Endothelial cell of umbilical vein (primary cell): ENCODE data around the gene CHURC1. TPM values are rescaled to one million over a fixed set of nuclear protein-coding genes. Genes with fewer than 3 reads are reported as not detected.

Experiments used
- BruUV-seq: library from RNA; stranded (reverse); fragments of 400-500 nt; replicated peaks from 2 replicates; lab custom pipeline; 2021; lab: Mats Ljungman, UMichigan
- CTCF ChIA-PET: fragments of 300-600, 350-600 bp; sonication (Branson Sonifier 250); formaldehyde crosslinking; loops from one replicate; lab custom pipeline; 2021; ENCODE audit warnings: antibody characterized with exemption, inconsistent platforms; lab: Charles Lee
- POLR2A ChIA-PET: fragments of 300-600, 350-600 bp; sonication (Branson Sonifier 250); formaldehyde crosslinking; loops from one replicate; lab custom pipeline; 2021; ENCODE audit warnings: antibody characterized with exemption, inconsistent platforms; lab: Charles Lee
- DNase-seq: peaks from one replicate; pipeline ENCODE4 v3.0.0-alpha.2; 2011; ENCODE audit warnings: low read depth, low spot score
- FAIRE-seq: peaks from 2 replicates; lab custom pipeline; 2011; peaks lifted over from hg19 to GRCh38; lab: Jason Lieb, UNC
- H2AFZ ChIP-seq: 2 replicates; pipeline ENCODE4 v1.6.0; 2012; ENCODE audit warnings: low read depth, low read length, control low read depth, inconsistent platforms
- H3K27ac ChIP-seq: 2 replicates; pipeline ENCODE4 v1.5.1; 2011; ENCODE audit warnings: low read depth, mild to moderate bottlenecking, control low read depth, low read length, moderate library complexity; ENCODE audit not compliant: insufficient read depth
- H3K27me3 ChIP-seq, 2 experiments: 2 replicates each; pipeline versions ENCODE4 v1.6.0 to v1.6.1; 2011; ENCODE audit warnings: low read length in 2 of 2, mixed read lengths in 1 of 2; ENCODE audit not compliant: control insufficient read depth in 2 of 2, insufficient read depth in 2 of 2
- H3K36me3 ChIP-seq, 2 experiments: 2 replicates in 1 of 2; 3 replicates in 1 of 2; pipeline ENCODE4 v1.5.1; 2011; ENCODE audit warnings: low read length in 2 of 2, mild to moderate bottlenecking in 1 of 2, moderate library complexity in 1 of 2; ENCODE audit not compliant: control insufficient read depth in 2 of 2, insufficient read depth in 2 of 2; ENCODE audit errors: extremely low read depth in 1 of 2
- H3K4me1 ChIP-seq: 3 replicates; pipeline ENCODE4 v1.5.1; 2011; ENCODE audit warnings: mild to moderate bottlenecking, low read length; ENCODE audit not compliant: control insufficient read depth, insufficient read depth; ENCODE audit errors: extremely low read depth
- H3K4me2 ChIP-seq: 2 replicates; pipeline ENCODE4 v1.6.1; 2011; ENCODE audit warnings: low read length, control low read depth, mixed read lengths; ENCODE audit not compliant: insufficient read depth
- H3K4me3 ChIP-seq, 3 experiments: fragments of 200-600 bp in 1 of 3; sonication (generic), shearing (Covaris generic) in 1 of 3; replicated peaks in 1 of 3; 2 replicates each; pipeline ENCODE4 v1.5.1; 2011 to 2016; ENCODE audit warnings: control low read depth in 3 of 3, low read length in 3 of 3, mild to moderate bottlenecking in 2 of 3, inconsistent platforms in 1 of 3, low read depth in 1 of 3, moderate library complexity in 1 of 3; ENCODE audit not compliant: insufficient read depth in 1 of 3
- H3K79me2 ChIP-seq: 2 replicates; pipeline ENCODE4 v1.6.0; 2012; ENCODE audit warnings: low read length, inconsistent platforms; ENCODE audit not compliant: control insufficient read depth, insufficient read depth
- H3K9ac ChIP-seq: replicated peaks from 2 replicates; pipeline ENCODE3; 2011; ENCODE audit warnings: low read length, control low read depth; ENCODE audit not compliant: insufficient read depth; ENCODE audit errors: extremely low read depth
- H3K9me1 ChIP-seq: replicated peaks from 3 replicates; pipeline ENCODE4 v1.6.0; 2011; ENCODE audit warnings: mild to moderate bottlenecking, low read length; ENCODE audit not compliant: control insufficient read depth, insufficient read depth; ENCODE audit errors: extremely low read depth
- H3K9me3 ChIP-seq: replicated peaks from 2 replicates; pipeline ENCODE4 v1.5.1; 2012; ENCODE audit warnings: low read length, inconsistent platforms; ENCODE audit not compliant: control insufficient read depth, insufficient read depth
- H4K20me1 ChIP-seq: replicated peaks from 2 replicates; pipeline ENCODE3; 2011; ENCODE audit warnings: mild to moderate bottlenecking, low read length; ENCODE audit not compliant: control insufficient read depth, insufficient read depth; ENCODE audit errors: extremely low read depth
- CTCF ChIP-seq, 2 donors: IDR thresholded peaks; 1 replicate in 1 of 2; 2 replicates in 1 of 2; pipeline ENCODE4 v1.5.1; 2011; ENCODE audit warnings: low read length in 2 of 2, mild to moderate bottlenecking in 2 of 2, moderate library complexity in 2 of 2, control low read depth in 1 of 2, inconsistent platforms in 1 of 2, low read depth in 1 of 2; ENCODE audit not compliant: insufficient read depth in 1 of 2; ENCODE audit errors: extremely low read depth in 1 of 2
- EZH2 ChIP-seq: IDR thresholded peaks from 2 replicates; pipeline ENCODE4 v1.6.1; 2012; ENCODE audit warnings: borderline replicate concordance, low read depth, mild to moderate bottlenecking, moderate library complexity, low read length, inconsistent platforms; ENCODE audit not compliant: severe bottlenecking
- FOS ChIP-seq: IDR thresholded peaks from 2 replicates; pipeline ENCODE4 v1.6.1; 2011; ENCODE audit warnings: mild to moderate bottlenecking, low read length, moderate library complexity, borderline replicate concordance; ENCODE audit not compliant: insufficient read depth
- GATA2 ChIP-seq: IDR thresholded peaks from 2 replicates; pipeline ENCODE4 v1.7.0; 2011; ENCODE audit warnings: low read depth, mild to moderate bottlenecking, moderate library complexity, mixed read lengths, low read length; ENCODE audit not compliant: insufficient read length, insufficient read depth
- JUN ChIP-seq: IDR thresholded peaks from 2 replicates; pipeline ENCODE4 v1.6.1; 2011; ENCODE audit warnings: borderline replicate concordance, low read depth; ENCODE audit not compliant: insufficient read length, insufficient read depth
- MAX ChIP-seq: IDR thresholded peaks from 2 replicates; pipeline ENCODE4 v1.6.1; 2011; ENCODE audit not compliant: insufficient read depth, insufficient read length
- MYC ChIP-seq: IDR thresholded peaks from one replicate; pipeline ENCODE4 v1.6.1; 2011; ENCODE audit warnings: mild to moderate bottlenecking, low read depth, low read length
- POLR2A ChIP-seq: IDR thresholded peaks from 2 replicates; pipeline ENCODE4 v1.6.1; 2012; ENCODE audit warnings: low read depth, mild to moderate bottlenecking, control low read depth, low read length
- POLR2AphosphoS5 ChIP-seq: IDR thresholded peaks from 2 replicates; pipeline ENCODE4 v1.6.1; 2012; ENCODE audit warnings: low read depth, mild to moderate bottlenecking, control low read depth, low read length, moderate library complexity; ENCODE audit not compliant: insufficient read depth
- dilution Hi-C: fragments of 300-500 bp; cut with MboI; formaldehyde crosslinking; loops from one replicate; pipeline ENCODE4 v1.15.0; 2019; ENCODE audit warnings: low sequenced_read_pairs; ENCODE audit not compliant: extremely low pct_ligation_motif_present
- intact Hi-C: fragments of 100-400 bp; cut with micrococcal nuclease; formaldehyde crosslinking; loops from one replicate; pipeline ENCODE4 v1.10.0; 2022
- polyA plus RNA-seq, 4 experiments: library from polyadenylated mRNA; depleted of rRNA in 3 of 4; stranded (reverse) in 3 of 4; unstranded in 1 of 4; fragments of >200 nt; gene quantifications; 2 replicates each; pipeline versions ENCODE4 v1.2.1 to v1.2.3, GENCODE V29; 2011 to 2012; ENCODE audit warnings: missing spikeins in 1 of 4
- total RNA-seq: library from RNA; stranded (reverse); gene quantifications from 2 replicates; pipeline ENCODE4 v1.2.3, GENCODE V29; 2021

CHURC1 gene
- total and polyA plus RNA-seq, 2 donors (not counting 3 experiments of a cell fraction or from before 2014, with no cell fraction given) = 44.4 to 62.2 TPM

- ChIA-PET CTCF (interaction anchor here (1.0 to 2.4 kb wide), 2 partner anchors 18 to 37 kb away, joined by 3 to 10 read pairs; no protein-coding TSS in a partner anchor), POLR2A (interaction anchor here (0.5 kb wide), 1 partner anchor 54 kb away, joined by 3 read pairs; no protein-coding TSS in a partner anchor)
- Histone ChIP-seq H3K4me3 (no peak overlapping the region), H3K9ac (no peak overlapping the region), H3K9me3 (no peaks in the 10 kb centered on the region), H3K9me1 (no peaks in the 10 kb centered on the region), H3K79me2 (no peaks in the 10 kb centered on the region), H3K27ac (no peak overlapping the region), H3K36me3 (peaks cover 3 to 8% of the 10 kb centered on the region in 2 experiments), H3K4me2 (no peak overlapping the region), H3K4me1 (no peaks in the 10 kb centered on the region), H4K20me1 (no peaks in the 10 kb centered on the region), H3K27me3 (no peaks in the 10 kb centered on the region), H2AFZ (no peak overlapping the region)
- BruUV-seq = no TSS peak
- FAIRE-seq (no peak), DNase-seq (peak; percentile 60)
- dilution Hi-C loops (no loop called here), intact Hi-C loops (no loop called here)
- TF ChIP-seq JUN = no peak
- TF ChIP-seq CTCF (IDR thresholded peaks at IDR 0.05; ENCODE audit: extremely low read depth in 1 of 2, insufficient read depth in 1 of 2, low read depth in 1 of 2, low read length in 2 of 2) = no peak
- no peak for TF ChIP-seq MYC
- TF ChIP-seq FOS = no peak
- no peak for TF ChIP-seq EZH2
- no peak for TF ChIP-seq POLR2A
- TF ChIP-seq MAX = no peak
- no peak for TF ChIP-seq POLR2AphosphoS5
- TF ChIP-seq GATA2 = no peak
Observed at GRCh38 chr14:64928239-64929013, 14.2 kb downstream of the CHURC1 start.
